ENCODE measurements around the gene CPNE2.

CPNE2 gene

DNA sequence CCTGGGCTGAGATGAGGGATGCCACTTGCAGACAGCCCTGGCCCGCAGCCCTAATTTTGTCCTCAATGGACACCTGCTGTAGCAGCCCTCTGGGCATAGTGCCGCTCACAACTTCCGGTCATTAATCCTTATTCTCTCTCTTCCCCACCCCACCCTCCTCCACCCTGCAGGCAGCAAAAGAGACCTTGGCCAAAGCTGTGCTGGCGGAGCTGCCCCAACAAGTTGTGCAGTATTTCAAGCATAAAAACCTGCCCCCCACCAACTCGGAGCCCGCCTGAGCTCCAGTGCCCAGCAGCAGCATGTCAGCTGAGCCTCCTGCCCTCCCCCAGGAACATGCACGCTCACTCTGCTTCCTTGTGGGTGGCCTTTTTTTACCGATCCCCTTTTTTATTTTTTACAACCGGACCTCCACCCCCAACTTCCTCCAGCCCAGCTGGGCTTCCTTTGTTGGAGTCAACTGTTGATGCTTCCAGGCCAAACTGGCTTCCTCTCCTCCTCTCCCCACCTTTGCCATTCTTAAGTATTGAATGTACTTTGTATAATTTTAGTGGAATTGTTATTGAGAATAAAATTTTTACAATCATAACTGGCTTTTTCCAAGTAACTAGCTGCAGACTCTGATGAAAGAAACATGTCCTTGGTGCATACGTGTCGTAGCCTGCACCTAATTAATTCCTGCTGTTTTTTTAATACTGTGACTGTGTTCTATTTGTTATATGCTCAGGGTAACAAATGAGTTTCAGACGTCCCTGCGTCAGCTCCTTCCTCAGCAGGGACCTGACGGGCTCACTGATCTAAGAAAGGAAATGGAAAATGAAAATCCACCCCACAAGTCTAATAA, 55.2 kb downstream of the CPNE2 start:
- DNase-seq: no peak

GRCh38 chr16:57148481-57148880, 56.1 kb downstream of the CPNE2 start:
- DNase-seq: no peak

- no peak for DNase-seq
Observed at GRCh38 chr16:57149391-57149790, 57.0 kb downstream of the CPNE2 start.

DNA sequence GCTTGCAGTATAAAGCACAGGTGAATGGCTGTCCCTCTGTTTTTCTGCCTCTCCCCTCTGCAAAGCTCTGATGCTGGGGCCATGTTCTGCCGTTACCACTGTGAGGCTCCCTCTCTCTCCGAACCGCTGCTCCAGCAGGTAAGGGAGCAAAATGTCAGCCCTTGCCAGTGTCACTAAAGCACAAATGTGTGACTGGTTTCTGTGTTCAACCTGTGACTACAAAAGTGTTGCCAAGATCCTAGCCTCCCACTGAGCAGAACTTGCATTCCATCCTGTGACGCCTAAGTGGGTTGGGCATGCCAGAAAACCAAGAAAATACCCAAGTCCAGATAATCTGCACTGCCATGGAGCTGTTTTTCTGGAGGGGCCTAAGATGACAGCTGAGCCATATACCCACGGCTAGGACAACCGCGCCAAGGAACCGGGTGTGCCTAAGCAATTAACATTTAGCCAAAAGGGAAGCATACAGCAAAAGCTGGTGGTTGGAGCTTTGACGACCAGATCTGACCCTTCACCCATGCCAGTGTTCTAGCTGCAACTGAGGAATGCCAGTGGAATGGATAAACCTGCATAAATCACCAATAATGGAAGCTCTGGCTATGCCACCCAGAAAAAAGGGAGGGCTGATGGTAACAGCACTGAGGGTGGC, 58.4 kb downstream of the CPNE2 start:
- DNase-seq: no peak

GRCh38 chr16:57151369-57151768, 59.0 kb downstream of the CPNE2 start:
- DNase-seq: no peak

- DNase-seq: no peak
Observed at GRCh38 chr16:57152096-57153093, 60.0 kb downstream of the CPNE2 start.

- no peak for DNase-seq
Observed at GRCh38 chr16:57153841-57154240, 61.5 kb downstream of the CPNE2 start.

- DNase-seq: no peak
Observed at GRCh38 chr16:57155702-57156350, 63.4 kb downstream of the CPNE2 start.

DNA sequence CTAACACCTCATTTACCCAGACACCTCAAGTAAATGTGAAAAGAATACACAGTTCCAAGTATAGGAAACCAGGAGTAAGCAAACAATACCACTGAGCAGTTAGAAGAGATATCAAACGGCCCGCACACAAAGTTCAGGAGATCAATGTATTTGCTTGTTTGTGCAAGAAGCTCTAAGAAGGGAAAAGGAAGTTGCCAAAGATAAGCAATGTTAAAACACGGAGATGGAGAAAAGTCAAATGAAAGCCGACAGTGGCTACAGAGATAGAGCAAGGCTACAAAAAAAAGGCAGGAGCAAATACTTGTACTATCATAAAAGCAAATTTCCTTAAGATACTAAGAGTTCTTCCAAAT, 63.9 kb downstream of the CPNE2 start:
- no peak for DNase-seq

DNA sequence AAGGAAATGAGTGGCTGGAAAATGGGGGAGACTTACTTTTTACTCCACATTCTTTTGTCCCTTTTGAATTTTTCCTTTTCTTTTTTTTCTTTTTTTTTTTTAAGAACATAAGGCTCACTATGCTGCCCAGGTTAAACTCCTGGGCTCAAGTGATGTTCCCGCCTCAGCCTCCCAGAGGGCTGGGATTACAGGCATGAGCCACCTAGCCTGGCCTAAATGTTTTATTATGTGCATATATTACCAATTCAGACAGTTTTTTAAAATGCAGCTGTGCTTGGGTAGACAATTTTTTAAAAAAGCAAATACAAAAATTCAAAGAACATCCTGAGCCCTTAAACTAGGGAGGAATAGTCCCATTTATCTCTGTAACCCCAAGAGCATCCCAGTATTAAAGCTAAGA, 65.2 kb downstream of the CPNE2 start:
- no peak for DNase-seq

- no peak for DNase-seq
Observed at GRCh38 chr16:57159447-57159846, 67.1 kb downstream of the CPNE2 start.

- no peak for DNase-seq
Observed at GRCh38 chr16:57163842-57164241, 71.5 kb downstream of the CPNE2 start.

- DNase-seq: no peak
Observed at GRCh38 chr16:57165483-57165882, 73.1 kb downstream of the CPNE2 start.

DNA sequence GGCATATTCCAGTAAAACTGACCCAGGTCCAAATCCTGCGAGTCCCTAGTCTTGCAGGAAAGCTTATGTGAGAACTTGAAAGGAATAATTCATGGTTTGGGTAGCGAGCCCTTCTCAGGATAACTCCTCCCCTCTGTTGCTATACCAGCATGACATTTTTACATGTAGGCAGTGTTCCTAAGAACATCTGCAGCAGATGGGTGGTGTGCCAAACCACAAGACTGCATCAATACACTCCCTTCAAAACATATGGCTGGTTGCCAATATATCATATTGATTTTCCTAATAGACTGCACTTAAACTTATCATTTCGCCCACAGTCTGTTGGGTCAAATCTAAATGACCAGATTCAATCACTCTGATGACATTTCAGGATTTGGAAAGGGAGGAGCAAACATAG, 73.6 kb downstream of the CPNE2 start:
- no peak for DNase-seq

DNA sequence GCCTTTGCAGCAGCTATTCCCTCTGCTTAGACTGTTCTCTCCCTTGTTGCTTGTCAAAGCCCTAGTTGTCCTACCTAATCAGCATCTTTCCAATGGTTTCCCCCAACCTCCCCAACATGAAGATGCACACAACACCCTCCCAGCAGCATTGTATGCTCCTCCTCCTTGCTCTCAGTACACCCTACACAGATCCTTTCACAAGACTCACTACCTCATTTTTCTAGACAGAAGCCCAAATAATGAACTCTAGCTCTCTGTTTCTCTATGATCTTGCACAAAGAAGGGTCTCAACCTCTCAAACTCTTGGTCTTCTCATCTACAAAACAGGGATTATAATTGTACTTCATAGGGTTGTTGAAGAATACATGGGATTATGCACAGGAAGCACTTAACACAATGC, 74.1 kb downstream of the CPNE2 start:
- no peak for DNase-seq

GRCh38 chr16:57166951-57167350, 74.6 kb downstream of the CPNE2 start:
- peak in 1 of 2 donors; percentile 25 for DNase-seq

GRCh38 chr16:57167538-57167937, 75.2 kb downstream of the CPNE2 start:
- no peak for DNase-seq

DNA sequence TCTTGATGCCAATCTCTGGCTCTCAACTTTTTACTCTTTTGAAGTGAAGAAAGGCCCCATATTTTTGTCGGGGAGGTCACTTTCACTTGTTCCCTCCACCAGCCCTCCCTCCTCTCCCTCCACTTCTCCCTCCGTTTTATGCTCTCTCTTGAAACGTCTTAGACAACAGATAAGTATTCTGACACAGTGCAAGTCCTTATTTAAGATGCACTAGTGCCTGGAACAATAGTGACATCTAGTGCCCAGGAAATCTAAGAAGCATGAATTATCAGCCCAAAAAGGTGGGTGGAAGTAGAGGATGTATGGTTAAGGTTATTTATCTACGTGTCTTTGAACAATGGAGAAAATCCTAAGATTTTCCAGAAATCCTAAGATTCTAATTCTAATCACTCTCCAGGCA, 75.6 kb downstream of the CPNE2 start:
- peak; percentile 20 to 81 for DNase-seq

GRCh38 chr16:57169327-57169726, 76.9 kb downstream of the CPNE2 start:
- peak in 1 of 2 donors; percentile 47 for DNase-seq

DNA sequence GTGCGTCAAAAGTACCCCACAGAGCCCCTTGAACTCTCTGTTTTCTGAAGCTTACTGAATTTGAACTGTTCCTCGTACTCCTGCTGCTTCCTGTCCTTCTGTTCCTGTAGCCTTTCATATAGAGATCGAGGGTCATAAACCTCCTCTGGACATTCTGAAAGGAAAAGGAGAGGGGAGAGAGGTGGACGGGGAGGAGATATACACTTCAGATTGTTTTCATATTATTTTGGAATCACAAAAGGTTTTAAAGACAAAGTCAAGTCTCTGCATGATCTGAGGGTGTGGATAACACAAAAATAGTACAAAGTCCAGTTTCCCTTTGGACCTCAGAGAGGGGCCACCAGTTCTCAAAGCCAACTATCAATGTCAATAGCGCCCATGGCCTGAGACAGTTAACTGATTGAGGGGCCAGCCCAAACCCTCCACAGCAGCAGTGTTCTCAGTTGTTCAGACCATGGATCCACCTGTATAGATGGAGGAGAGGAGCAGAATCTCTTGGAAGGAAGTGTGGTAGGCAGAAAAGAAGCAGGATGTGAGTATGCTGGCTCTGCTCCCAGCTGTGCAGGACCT, 80.4 kb downstream of the CPNE2 start:
- no peak for DNase-seq

DNA sequence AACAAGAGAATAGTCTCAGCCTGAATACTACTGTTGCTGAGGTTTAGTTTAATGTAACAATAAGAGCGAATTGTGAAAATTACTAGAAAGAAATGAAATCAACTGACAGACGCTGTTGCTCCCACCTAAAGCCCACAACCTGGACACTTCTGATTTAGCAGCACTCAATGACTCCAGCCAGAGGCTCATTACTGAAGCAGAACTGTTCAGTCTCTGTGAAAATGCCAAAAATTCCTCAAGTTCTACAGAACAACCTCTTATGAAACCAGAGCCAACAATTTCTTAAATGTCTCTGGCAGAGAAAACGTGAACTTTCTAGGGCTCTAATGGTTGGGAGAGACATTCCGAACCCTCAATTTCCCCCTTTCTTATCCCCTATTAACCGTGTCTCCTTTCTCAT, 83.5 kb downstream of the CPNE2 start:
- no peak for DNase-seq

DNA sequence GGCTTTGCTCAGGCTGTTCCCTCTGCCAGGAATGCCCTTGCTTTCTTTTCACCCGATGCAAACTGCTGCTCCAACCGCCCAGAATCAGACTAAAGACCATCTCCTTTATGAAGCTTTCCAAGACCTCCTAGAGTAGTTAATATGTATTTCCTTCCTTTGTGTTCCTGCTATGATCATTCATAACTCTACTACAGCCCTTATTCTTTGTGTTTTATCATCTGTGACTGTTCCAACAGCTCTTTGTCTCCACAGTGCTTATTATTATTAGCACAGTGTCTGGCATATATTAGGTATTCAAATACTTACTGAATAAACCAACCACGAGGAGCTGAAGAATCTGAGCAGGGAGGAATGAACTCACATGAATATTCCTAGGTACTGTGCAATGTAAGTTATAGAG, 85.8 kb downstream of the CPNE2 start:
- DNase-seq: no peak

Measured in hippocampal formation (tissue), 2 donors.